HepG2 (cell line): ENCODE results near the gene VPS4A. TPM values are rescaled to one million over a fixed set of nuclear protein-coding genes. Genes with fewer than 3 reads are reported as not detected.
A peak's percentile ranks its signal among the peaks of the same experiment; 100 is the strongest.

ENCODE experiments used
- BRCA1 ChIP-seq: sonication (generic); formaldehyde crosslinking; IDR thresholded peaks from 2 replicates; pipeline ENCODE4 v1.4.0; 2020; ENCODE audit warnings: missing genetic modification reagents
- KDM3A ChIP-seq: IDR thresholded peaks from 2 replicates; pipeline ENCODE4 v1.6.1; 2018; ENCODE audit warnings: low read depth, missing compliant biosample characterization
- polyA plus RNA-seq, 8 experiments: library from polyadenylated mRNA; depleted of rRNA in 3 of 8; stranded (reverse) in 7 of 8; unstranded in 1 of 8; fragments of >200 nt; fragmentation: Illumina TruSeq in 4 of 8; extraction: Trizol in 4 of 8; gene quantifications; 2 replicates each; pipeline versions ENCODE4 v1.2.1 to v1.2.3, GENCODE V29; 2011 to 2016; ENCODE audit warnings: low read depth in 4 of 8, missing spikeins in 1 of 8, mixed read lengths in 1 of 8; ENCODE audit not compliant: insufficient read depth in 1 of 8
- total RNA-seq, 5 experiments: library from RNA; depleted of rRNA; stranded (reverse); fragments of >200 nt; fragmentation: Illumina TruSeq; extraction: Trizol; gene quantifications; 2 replicates each; pipeline ENCODE4 v1.2.3, GENCODE V29; 2016; ENCODE audit warnings: low read depth in 1 of 5
- TF ChIP-seq, protein P1 (sequence below): sonication (generic); formaldehyde crosslinking; IDR thresholded peaks from 2 replicates; pipeline ENCODE4 v1.4.0; 2020; ENCODE audit warnings: mild to moderate bottlenecking, missing genetic modification reagents
- TF ChIP-seq, protein P2 (sequence below): sonication (generic); formaldehyde crosslinking; IDR thresholded peaks from 2 replicates; pipeline ENCODE4 v1.5.1; 2020; ENCODE audit warnings: mild to moderate bottlenecking, missing genetic modification reagents, borderline replicate concordance
- TF ChIP-seq, protein P3 (sequence below): sonication (generic); formaldehyde crosslinking; IDR thresholded peaks from 2 replicates; pipeline ENCODE4 v1.4.0; 2020; ENCODE audit warnings: missing genetic modification reagents, borderline replicate concordance

The VPS4A gene
- total and polyA plus RNA-seq, 2 of the 13 experiments (the other 11 are each of a cell fraction or from before 2014, with no cell fraction given), result 13.2 to 27.9 TPM

GRCh38 chr16:69330286-69331109, 19.3 kb downstream of the VPS4A start, which contains the start of gene PDF (continued):
- TF ChIP-seq, protein P1, sequence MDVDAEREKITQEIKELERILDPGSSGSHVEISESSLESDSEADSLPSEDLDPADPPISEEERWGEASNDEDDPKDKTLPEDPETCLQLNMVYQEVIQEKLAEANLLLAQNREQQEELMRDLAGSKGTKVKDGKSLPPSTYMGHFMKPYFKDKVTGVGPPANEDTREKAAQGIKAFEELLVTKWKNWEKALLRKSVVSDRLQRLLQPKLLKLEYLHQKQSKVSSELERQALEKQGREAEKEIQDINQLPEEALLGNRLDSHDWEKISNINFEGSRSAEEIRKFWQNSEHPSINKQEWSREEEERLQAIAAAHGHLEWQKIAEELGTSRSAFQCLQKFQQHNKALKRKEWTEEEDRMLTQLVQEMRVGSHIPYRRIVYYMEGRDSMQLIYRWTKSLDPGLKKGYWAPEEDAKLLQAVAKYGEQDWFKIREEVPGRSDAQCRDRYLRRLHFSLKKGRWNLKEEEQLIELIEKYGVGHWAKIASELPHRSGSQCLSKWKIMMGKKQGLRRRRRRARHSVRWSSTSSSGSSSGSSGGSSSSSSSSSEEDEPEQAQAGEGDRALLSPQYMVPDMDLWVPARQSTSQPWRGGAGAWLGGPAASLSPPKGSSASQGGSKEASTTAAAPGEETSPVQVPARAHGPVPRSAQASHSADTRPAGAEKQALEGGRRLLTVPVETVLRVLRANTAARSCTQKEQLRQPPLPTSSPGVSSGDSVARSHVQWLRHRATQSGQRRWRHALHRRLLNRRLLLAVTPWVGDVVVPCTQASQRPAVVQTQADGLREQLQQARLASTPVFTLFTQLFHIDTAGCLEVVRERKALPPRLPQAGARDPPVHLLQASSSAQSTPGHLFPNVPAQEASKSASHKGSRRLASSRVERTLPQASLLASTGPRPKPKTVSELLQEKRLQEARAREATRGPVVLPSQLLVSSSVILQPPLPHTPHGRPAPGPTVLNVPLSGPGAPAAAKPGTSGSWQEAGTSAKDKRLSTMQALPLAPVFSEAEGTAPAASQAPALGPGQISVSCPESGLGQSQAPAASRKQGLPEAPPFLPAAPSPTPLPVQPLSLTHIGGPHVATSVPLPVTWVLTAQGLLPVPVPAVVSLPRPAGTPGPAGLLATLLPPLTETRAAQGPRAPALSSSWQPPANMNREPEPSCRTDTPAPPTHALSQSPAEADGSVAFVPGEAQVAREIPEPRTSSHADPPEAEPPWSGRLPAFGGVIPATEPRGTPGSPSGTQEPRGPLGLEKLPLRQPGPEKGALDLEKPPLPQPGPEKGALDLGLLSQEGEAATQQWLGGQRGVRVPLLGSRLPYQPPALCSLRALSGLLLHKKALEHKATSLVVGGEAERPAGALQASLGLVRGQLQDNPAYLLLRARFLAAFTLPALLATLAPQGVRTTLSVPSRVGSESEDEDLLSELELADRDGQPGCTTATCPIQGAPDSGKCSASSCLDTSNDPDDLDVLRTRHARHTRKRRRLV, result no peak
- TF ChIP-seq, protein P2, sequence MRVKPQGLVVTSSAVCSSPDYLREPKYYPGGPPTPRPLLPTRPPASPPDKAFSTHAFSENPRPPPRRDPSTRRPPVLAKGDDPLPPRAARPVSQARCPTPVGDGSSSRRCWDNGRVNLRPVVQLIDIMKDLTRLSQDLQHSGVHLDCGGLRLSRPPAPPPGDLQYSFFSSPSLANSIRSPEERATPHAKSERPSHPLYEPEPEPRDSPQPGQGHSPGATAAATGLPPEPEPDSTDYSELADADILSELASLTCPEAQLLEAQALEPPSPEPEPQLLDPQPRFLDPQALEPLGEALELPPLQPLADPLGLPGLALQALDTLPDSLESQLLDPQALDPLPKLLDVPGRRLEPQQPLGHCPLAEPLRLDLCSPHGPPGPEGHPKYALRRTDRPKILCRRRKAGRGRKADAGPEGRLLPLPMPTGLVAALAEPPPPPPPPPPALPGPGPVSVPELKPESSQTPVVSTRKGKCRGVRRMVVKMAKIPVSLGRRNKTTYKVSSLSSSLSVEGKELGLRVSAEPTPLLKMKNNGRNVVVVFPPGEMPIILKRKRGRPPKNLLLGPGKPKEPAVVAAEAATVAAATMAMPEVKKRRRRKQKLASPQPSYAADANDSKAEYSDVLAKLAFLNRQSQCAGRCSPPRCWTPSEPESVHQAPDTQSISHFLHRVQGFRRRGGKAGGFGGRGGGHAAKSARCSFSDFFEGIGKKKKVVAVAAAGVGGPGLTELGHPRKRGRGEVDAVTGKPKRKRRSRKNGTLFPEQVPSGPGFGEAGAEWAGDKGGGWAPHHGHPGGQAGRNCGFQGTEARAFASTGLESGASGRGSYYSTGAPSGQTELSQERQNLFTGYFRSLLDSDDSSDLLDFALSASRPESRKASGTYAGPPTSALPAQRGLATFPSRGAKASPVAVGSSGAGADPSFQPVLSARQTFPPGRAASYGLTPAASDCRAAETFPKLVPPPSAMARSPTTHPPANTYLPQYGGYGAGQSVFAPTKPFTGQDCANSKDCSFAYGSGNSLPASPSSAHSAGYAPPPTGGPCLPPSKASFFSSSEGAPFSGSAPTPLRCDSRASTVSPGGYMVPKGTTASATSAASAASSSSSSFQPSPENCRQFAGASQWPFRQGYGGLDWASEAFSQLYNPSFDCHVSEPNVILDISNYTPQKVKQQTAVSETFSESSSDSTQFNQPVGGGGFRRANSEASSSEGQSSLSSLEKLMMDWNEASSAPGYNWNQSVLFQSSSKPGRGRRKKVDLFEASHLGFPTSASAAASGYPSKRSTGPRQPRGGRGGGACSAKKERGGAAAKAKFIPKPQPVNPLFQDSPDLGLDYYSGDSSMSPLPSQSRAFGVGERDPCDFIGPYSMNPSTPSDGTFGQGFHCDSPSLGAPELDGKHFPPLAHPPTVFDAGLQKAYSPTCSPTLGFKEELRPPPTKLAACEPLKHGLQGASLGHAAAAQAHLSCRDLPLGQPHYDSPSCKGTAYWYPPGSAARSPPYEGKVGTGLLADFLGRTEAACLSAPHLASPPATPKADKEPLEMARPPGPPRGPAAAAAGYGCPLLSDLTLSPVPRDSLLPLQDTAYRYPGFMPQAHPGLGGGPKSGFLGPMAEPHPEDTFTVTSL, result no peak; the same call in 1 of the 2 replicates
- TF ChIP-seq, protein P3, sequence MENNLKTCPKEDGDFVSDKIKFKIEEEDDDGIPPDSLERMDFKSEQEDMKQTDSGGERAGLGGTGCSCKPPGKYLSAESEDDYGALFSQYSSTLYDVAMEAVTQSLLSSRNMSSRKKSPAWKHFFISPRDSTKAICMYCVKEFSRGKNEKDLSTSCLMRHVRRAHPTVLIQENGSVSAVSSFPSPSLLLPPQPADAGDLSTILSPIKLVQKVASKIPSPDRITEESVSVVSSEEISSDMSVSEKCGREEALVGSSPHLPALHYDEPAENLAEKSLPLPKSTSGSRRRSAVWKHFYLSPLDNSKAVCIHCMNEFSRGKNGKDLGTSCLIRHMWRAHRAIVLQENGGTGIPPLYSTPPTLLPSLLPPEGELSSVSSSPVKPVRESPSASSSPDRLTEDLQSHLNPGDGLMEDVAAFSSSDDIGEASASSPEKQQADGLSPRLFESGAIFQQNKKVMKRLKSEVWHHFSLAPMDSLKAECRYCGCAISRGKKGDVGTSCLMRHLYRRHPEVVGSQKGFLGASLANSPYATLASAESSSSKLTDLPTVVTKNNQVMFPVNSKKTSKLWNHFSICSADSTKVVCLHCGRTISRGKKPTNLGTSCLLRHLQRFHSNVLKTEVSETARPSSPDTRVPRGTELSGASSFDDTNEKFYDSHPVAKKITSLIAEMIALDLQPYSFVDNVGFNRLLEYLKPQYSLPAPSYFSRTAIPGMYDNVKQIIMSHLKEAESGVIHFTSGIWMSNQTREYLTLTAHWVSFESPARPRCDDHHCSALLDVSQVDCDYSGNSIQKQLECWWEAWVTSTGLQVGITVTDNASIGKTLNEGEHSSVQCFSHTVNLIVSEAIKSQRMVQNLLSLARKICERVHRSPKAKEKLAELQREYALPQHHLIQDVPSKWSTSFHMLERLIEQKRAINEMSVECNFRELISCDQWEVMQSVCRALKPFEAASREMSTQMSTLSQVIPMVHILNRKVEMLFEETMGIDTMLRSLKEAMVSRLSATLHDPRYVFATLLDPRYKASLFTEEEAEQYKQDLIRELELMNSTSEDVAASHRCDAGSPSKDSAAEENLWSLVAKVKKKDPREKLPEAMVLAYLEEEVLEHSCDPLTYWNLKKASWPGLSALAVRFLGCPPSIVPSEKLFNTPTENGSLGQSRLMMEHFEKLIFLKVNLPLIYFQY (CRISPR knock-in tag), result peak; percentile 55; the same call in 1 of the 2 replicates
- 0 out of 2 replicates have a peak, but pooled peaks have one; percentile 79 for TF ChIP-seq BRCA1
- 0 out of 2 replicates have a peak, but pooled peaks have one; percentile 55 for TF ChIP-seq KDM3A
